ENCODE data around the gene CCDC40.

- TF ChIP-seq, protein P1, sequence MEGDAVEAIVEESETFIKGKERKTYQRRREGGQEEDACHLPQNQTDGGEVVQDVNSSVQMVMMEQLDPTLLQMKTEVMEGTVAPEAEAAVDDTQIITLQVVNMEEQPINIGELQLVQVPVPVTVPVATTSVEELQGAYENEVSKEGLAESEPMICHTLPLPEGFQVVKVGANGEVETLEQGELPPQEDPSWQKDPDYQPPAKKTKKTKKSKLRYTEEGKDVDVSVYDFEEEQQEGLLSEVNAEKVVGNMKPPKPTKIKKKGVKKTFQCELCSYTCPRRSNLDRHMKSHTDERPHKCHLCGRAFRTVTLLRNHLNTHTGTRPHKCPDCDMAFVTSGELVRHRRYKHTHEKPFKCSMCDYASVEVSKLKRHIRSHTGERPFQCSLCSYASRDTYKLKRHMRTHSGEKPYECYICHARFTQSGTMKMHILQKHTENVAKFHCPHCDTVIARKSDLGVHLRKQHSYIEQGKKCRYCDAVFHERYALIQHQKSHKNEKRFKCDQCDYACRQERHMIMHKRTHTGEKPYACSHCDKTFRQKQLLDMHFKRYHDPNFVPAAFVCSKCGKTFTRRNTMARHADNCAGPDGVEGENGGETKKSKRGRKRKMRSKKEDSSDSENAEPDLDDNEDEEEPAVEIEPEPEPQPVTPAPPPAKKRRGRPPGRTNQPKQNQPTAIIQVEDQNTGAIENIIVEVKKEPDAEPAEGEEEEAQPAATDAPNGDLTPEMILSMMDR (conservative IDR thresholded peaks at IDR 0.05; ENCODE audit: low read depth, low read length), result no peak
- TF ChIP-seq EZH2 (IDR thresholded peaks at IDR 0.05; ENCODE audit: low read length, unreplicated experiment), result no peak
Measured at GRCh38 chr17:80002070-80002641, 34.3 kb upstream of the CCDC40 start.
